ENCODE results near the gene TESPA1.
"Not testable (repeated sequence)": the region's sequence is repeated elsewhere in the genome, so short reads cannot be mapped to it uniquely, and the experiment has no call there.

TESPA1 gene, protein sequence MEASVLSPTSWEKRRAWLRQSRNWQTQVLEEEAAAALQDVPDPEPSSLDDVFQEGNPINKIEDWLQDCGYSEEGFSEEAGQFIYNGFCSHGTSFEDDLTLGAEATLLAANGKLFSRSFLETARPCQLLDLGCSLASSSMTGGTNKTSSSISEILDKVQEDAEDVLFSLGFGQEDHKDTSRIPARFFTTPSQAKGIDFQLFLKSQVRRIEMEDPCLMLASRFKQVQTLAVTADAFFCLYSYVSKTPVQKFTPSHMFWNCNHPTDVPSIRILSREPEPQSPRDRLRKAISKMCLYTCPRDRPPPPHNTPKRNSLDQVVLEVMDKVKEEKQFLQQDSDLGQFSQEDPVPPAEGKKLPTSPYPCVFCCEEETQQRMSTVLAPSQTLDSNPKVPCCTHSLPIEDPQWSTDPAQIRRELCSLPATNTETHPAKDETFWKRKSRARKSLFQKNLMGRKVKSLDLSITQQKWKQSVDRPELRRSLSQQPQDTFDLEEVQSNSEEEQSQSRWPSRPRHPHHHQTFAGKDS
- total RNA-seq = 123 to 129 reads per million in 2 donors

DNA sequence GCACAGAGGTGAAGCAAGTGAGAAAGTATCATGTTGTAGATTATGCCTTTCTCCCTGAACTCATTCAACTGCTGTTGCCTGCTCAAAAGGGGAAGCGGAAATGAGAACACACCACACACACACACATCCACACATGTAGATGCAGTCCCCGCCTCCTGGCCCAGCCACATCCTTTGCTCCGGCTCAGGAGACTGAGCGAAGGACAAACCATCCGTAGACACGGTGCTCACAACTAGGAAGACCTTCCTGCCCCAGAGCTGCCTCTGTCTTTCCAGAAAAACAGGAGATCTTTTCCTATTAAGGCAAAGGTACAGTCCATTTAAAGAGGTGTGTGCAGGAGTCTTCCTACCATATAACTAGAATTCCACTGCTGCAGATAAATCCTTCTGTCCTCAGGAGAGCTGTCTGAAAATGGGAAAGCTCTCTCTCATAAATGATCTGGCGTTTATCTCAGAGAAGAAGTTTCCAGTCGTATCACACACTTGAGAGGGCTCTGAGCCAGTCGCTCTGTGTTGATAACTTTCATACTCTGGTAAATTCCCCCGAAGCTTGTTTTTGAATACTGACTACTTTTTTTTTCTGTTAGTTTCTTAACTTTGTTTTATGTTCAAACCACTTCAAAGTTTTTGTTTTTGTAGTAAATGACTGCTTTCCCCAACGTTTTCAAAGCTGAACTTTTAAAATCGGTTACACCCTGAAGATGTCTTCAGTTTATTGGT is at the start of gene TESPA1:
TESPA1 (minus strand) TSS at position 105 of the 719 bp plus-strand sequence. CDS start 10,200 bp downstream, outside the sequence.
- peak; percentile 70 for DNase-seq

DNA sequence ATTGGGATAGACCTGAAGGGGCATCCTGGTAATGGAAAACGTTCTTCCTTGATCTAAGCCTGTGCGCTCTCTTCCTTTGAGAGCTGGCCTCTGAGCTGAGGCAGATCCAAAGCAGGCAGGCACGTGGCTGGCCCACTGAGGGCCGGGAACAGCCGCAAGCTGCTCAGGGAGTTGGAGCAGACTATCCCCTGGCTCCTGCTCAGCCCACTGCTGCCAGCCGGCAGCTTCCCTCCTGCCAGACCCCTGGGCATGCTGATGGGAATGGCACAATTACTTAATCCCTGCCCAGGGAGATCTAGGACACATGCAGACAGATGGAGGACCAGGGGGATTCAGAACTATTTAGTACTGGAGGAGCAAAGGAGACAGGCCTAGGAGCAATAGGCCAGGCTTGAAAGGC is 49.7 kb upstream of the TESPA1 start:
- DNase-seq = no peak

DNA sequence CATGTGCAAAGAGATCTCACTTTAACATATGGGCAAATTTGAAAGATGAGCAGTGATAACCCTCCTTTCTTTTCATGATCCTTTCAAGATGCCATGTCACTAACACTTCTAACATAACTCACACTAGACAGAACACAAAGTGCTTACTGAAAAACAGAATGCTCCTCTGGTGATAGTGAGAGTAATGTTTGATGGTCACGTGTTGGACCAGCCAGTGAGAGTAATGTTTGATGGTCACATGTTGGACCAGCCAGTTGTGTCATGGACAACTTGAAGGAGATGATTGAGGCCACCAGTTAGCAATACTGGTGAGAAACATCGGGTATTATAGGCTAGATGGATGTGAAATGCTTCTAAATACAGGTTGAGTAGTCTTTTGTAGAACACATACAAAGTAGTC is 40.9 kb upstream of the TESPA1 start:
- no peak for DNase-seq

DNA sequence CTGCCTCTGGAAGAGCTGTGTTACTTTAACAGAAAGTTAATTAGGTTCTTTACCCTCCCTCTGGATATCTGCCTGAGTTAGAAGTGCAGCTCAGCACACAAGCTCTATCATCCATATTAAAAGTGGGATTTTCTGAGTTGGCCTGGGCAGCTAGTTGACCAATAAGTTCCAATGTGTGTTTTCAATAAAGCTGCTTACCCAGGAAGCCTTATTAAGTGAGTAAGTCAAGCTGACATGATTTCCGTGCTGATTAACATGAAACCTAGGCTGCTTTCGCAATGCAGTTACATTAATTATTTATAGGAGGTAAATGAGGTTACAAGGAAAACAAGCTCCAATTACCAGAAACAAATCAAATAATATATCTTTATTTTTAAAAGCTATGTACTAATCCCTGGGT is 40.0 kb upstream of the TESPA1 start:
- DNase-seq = no peak

DNA sequence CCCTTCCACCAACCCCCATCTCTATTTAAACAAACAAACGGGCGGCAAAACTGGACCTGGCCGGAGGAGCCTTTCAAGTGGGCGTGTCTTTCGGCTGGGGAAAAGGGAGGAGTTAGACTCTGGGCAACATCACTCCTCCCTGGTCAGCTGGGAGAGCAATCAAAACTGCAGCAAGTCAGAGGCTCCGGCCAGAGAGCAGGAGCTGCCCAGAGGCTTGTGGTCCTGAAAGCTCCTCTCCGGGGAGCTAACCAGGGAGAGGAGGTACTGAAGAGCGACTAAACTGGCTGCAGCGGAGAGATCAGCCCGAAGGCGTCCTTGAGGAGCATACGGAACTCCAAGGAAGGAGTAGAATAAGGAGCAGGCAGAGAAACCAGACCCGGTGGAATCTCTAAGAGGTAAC is 35.2 kb upstream of the TESPA1 start, which contains the start of gene NEUROD4:
NEUROD4 (plus strand) TSS at position 191 of the 400 bp plus-strand sequence. CDS start 6,466 bp downstream, outside the sequence.
- peak; percentile 3 for DNase-seq

DNA sequence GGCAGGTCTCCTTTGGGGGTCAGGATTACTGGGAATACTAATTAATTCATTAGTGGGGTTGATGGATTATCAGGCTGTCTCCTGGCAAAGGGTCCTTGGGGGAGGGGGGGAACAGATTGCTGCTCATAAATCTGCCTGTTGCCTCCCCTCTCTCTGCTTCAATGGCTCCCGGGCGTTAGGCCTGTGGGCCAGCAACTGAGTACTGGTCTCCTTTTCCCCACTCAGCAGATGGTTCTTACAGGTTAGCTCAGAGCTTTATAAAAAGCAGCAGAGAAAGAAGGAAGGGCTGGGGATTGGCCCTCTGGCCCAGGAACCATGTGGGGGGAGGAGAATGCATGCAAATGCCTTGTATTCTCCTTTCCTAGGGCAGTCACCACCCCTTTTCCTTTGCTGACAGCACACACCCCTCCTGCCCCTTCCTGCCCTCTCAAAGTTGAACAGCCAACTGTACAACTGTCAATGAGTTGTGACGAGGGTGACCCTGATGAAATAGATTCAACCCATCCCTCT is 32.9 kb upstream of the TESPA1 start:
- no peak for DNase-seq

DNA sequence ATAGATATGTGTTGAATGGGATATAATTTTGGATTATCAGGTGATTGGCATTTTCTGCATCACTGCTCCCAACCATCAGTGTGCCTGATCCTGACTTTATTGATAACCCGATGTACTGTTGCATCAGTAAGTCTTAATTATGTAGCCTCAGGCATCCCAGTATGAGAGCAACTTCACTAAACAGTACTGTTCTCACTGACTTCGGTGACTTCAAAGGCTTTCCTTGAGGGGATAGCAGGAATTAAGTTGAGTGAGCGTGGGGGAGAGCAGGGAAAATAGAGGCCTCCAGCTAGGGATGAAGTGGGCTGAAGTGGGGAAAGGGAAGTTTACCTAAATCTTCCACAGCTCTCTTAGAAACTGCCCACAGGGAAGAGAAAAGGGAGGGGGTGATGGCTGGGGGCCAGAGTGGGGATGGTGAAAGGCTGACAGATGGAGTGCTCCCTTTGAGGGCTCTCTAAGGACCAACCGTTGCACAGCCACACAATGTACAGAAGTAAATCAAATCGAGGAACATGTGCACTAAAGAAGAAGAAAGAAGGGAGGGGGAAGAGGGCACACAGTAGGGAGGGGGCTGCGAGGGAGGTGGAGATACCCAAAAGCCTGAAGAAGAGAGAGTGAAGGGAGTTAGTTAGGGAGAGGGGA is 24.5 kb upstream of the TESPA1 start:
- no peak for DNase-seq

DNA sequence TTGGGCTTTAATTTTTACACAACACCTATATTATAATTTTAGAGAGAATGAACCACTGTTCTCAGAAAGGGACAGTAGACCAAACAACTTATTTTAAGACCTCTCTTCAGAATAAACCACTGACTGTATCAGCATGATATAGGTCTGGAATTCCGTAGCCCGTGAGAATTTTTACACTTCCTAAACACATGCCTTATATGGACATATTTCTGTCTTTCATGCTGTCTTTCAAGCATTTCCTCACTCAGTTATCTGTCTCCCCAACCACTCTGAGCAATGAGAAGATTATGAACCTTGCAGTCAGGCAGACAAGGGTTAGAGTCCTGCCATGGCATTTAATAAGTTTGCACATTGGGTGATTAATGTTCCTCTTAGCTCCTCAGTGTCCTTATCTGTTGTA is 17.8 kb upstream of the TESPA1 start:
- no peak for DNase-seq

DNA sequence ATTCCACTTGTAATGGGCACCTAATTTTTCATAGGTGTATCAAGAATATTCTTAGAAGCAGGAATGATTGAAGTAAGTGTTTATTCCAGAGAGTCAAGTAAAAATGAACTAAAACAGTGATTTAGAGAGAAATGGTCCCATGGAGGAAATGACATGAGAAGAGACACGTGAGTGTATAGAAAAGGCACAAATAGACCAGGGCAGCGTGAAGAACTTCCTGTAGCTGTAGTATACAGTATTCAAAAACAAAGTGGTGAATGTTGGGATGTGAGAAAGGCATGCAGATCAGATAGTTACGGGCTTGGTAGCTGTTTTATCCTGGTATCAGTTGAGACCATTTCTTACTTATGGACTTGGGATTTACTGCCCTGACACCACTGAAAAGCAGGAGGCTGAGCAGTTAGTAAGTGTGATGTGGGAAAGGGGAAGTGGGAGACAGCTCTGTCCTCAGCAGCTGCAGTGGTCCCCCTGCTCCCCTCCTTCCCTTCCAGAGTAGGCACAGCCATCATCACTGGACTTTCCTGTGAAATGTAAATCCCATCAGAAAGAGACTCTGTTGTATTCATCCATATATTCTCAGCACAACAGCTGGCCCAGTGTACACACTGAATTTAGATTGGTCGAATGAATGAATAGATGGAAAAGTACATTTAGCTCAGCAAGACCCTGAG is 16.8 kb upstream of the TESPA1 start:
- no peak for DNase-seq

DNA sequence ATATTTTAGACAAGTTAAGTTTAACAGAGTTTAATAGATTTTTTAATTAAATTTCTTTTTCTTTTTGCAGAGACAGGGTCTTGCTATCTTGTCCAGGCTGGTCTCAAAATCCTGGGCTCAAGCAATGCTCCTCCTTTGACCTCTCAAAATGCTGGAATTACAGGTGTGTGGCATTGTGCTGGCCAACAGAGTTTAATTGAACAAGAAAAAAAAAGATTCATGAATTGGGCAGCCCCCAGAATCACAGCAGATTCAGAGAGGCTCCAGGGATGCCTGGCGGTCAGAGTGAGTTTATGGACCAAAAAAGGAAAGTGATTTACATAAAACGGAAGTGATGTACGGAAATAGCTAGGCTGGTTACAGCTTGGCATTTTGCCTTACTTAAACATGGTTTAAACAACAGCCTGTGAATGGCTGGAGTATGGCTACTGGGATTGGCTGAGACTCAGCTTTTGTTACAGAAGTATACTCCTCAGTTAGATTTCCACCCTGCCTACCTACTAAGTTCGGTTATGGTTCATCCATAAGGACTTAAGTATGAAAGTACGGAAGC is 14.5 kb upstream of the TESPA1 start:
- DNase-seq = no peak

DNA sequence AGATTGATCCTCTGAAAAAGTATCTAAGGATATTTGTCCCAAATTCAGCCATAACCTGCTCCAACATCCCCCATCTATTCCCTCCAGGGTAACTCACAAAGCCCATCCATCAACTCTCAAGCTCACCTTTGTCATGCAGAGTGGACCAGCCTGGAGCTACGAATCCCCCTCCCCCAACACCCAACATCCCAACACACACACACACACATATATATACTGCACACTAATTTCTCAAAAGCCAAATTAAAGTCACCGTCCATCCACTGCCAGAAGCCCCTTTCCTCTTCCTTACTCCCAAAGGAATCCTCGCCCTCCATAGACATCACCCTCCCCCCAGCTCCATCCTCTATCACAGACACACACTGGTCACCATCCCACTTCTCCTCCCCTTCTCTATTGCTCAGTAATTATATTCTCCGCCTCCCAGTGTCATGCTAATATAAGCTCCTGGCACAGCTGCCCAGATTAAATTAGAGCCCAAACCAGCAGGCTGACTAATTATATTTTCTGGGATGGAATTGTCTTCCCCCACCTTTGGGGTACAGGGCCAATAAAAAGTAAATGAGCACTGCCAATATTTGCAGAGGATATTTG is 13.5 kb upstream of the TESPA1 start:
- no peak for DNase-seq

DNA sequence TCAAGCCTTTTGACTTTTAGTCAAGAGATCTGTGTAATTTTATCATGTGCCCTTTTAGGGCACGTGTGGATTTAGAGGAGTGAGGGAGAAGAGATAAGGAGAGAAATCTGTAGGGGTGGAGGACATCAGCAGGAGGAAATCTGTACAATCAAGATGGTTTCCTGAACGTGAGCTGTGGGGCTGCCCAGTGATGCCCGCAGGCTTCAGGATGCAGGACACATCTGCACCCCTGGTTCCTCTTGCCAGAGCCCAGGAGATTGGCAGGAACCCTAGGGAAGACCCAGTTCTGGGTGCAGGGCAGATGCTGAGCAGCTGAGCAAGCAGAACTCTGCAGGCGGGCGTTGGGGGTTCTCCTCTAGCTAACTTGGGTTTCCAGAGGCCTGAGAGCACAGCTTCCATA is 11.6 kb upstream of the TESPA1 start:
- DNase-seq = no peak

DNA sequence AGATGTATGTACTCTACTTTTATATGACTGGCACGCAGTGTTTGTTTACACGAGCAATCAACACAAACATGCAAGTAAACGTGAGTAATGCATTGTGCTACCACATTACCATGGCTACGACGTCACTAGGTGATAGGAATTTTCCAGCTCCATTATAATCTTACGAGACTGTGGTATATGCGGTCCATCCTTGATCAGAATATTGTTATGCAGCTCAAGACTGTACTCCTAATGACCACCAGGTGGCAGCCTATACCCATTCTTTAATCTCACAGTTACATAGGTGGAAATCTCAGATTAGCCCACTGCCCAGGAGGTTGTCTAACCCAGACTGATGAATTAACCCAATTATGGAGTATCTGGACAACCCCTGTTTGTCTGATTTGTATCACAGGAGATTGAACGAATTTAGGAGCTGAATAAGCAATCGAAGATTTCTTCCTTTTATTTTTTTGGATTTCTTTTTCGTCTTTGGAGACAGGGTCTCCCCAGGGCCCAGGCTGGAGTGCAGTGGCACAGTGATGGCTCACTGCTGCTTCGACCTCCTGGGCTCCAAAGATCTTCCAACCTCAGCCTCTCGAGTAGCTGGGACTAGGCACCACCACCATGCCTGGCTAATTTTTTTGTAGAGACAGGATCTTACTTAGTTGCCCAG is 8.7 kb upstream of the TESPA1 start:
- peak; percentile 38 for DNase-seq

DNA sequence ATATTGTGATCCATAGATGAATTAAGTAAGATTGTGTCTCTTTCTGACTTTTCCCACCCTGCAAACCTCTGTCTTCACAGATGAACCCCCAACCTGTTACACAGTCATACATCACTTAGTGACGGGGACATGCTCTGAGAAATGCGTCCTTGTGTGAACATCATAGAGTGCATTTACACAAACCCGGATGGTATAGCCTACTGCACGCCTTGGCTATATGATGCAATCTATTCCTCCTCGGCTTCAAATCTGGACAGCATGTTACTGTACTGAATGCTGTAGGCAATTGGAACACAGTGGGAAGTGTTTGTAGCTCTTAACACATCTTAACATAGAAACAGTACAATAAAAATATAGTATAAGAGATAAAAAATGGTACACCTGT is 7.4 kb upstream of the TESPA1 start:
- DNase-seq = no peak

DNA sequence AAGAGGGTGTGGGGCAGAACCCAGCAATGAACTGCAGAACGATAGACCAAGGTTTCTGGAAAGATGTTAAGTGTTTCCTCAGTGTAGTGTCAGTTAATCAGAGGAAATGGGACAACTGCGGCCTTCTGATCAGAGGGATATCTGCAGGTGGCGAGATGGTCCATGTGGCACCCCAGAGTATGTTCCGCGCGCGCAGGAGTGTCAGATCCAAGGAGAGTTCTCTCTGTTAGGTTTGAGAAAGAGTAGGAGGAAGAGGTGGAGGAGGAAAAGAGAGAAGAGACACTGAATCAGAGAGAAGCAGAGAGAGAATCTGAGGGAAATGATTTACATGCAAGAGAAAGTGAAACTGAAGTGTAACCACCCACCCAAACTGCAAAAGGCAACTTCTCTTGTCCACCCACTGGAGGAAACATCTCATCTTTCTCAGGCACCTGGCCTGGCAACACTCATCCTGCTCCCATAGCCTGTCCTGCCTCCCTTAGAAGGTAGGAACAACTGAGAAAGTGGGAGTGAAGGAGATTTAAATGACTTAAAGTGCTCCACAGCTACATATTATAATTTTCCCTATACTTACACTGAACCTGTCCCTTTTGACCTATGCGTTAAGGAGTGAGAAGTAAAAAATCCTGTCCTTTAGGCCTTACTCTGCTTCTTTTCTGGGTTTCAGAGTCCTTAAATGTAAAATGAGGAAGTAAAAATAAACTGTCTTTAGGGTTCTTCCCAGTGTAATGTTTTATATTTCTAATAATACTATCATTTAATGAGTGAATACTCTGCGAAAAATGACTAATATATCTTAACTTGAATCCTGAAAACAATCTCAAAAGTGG is 6.8 kb upstream of the TESPA1 start:
- DNase-seq = no peak

DNA sequence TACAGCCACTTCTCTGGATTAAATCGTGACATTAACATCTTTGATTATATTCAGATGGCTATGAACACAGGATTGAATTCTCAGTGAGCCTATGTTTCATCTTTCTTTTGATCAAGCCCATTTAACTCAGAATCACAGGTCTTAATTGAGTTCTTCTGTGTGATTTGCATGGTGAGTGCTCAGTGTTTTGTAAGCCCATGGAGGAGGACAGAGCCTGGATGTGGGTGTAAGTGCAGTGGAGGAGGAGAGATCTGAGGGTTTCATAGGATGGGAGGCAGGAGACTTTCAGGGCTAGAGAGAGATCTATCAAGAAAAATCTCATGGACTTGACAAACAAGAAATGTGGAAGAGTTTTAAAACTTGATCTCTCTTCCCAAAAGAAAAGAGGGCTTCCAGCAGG is 5.3 kb upstream of the TESPA1 start:
- no peak for DNase-seq

DNA sequence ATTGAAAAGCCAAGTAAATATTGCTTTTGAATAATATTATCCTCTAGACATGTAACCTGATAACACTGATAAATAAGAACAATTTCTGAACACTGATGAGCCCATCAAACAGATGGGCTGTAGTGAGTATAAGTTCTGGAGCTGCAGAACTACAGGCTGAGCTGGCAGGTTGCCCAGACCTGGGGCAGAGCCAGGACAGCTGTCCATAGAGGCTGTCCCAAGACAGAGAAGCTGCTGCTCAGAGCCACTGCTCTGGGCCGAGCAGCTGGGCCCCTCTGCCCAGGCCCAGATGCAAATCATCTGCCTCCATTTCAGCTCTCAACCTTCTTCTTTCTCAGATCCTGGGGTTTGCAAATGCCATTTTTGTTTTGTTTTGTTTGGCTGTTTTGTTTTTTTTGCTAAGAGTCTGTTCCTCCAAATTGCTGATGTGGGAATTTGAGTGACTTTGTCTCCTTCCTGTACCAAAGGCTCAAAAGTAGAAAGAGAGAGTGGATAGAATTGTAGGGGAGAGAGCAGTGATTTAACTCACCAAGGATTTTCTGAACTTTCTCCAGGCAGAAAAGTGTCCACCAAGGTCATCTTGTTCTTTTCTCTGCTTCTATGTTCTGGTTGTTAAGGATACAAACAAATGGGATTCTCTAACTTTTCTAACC is 4.0 kb upstream of the TESPA1 start:
- no peak for DNase-seq

DNA sequence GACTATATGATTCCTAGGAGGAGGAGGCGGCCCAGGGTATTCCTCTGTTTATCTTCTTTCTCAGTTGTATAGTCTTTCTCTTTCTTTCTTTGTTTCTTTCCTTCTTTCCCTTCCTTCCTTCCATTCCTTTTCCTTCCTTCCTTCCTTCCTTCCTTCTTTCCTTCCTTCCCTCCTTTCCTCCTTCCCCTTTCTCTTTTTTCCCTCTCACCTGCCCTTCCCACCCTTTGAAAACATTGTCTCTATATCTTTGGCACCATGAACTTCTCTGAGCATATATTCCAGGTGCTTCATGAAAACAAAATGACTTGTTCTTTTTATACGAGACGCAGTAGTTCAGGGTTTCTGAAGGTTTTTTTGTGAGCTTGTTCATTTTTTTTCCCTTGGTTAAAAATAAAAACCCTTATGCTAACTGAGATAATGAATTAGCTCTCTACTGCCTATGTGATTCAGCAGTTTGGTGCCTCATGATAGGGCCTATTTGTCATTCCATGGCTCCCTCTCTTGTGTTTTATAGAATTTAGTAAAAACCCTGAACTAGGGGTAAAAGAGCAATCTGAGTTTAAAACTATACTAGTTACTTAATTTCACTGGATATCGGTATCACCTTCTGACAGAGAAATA is 3.2 kb upstream of the TESPA1 start:
- no peak for DNase-seq

DNA sequence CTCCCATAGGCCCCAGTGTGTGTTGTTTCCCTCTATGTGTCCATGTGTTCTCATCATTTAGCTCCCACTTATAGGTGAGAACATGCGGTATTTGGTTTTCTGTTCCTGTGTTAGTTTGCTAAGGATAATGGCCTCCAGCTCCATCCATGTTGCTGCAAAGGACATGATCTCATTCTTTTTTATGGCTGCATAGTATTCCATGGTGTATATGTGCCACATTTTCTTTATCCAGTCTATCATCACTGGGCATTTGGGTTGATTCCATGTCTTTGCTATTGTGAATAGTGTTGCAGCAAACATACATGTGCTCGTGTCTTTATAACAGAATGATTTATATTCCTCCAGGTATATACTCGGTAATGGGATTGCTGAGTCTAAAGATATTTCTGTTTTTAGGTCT is 2.2 kb upstream of the TESPA1 start:
- DNase-seq = not testable (repeated sequence)
